Measurements from ENCODE around the gene SPX.

GRCh38 chr12:21580748-21581516, 54.8 kb downstream of the SPX start:
- TF ChIP-seq EZH2phosphoT487 (IDR thresholded peaks at IDR 0.05; ENCODE audit: low read length) (no peak), CTCF (IDR thresholded peaks at IDR 0.05; ENCODE audit: low read length) (no peak), EZH2 (optimal IDR thresholded peaks at IDR 0.05; ENCODE audit: low read depth, low read length) (no peak)
